Natural killer cell (primary cell): Measurements from ENCODE around the gene GPR3. TPM values are rescaled to one million over a fixed set of nuclear protein-coding genes. Genes with fewer than 3 reads are reported as not detected.

Experiments used
- ATAC-seq, 3 donors: fragments of 150-1000 bp in 2 of 3; fragments of 200-7000 bp in 1 of 3; cut with Tn5 transposase; 1 replicate in 1 of 3; 2 replicates in 2 of 3; pipeline ENCODE4 v1.10.0; 2021; ENCODE audit warnings: mild to moderate bottlenecking in 2 of 3, moderate library complexity in 2 of 3
- DNase-seq, 2 donors: peaks; one replicate each; pipeline versions ENCODE4 v3.0.0 to v3.0.0-alpha.2; 2013 to 2021; ENCODE audit warnings: mixed read lengths in 1 of 2
- H3K27ac ChIP-seq: one replicate; pipeline ENCODE4 v1.5.1; 2013; ENCODE audit warnings: mild to moderate bottlenecking, low read length
- H3K27me3 ChIP-seq: one replicate; pipeline ENCODE4 v1.6.1; 2013; ENCODE audit warnings: low read length; ENCODE audit not compliant: control insufficient read depth, insufficient read depth
- H3K36me3 ChIP-seq: one replicate; pipeline ENCODE4 v1.6.1; 2013; ENCODE audit warnings: low read length; ENCODE audit not compliant: control insufficient read depth, insufficient read depth
- H3K4me1 ChIP-seq: one replicate; pipeline ENCODE4 v1.6.1; 2013; ENCODE audit warnings: low read length; ENCODE audit not compliant: control insufficient read depth, insufficient read depth
- H3K4me3 ChIP-seq: one replicate; pipeline ENCODE4 v1.5.1; 2013; ENCODE audit warnings: low read length
- H3K9me3 ChIP-seq: one replicate; pipeline ENCODE4 v1.6.1; 2013; ENCODE audit warnings: low read length; ENCODE audit not compliant: control insufficient read depth, insufficient read depth
- H3K27ac Mint-ChIP-seq, 2 donors: one replicate each; pipeline ENCODE4 v1.8.0; 2022; ENCODE audit warnings: mild to moderate bottlenecking in 2 of 2, mixed read lengths in 2 of 2, moderate library complexity in 1 of 2
- H3K27me3 Mint-ChIP-seq, 2 donors: one replicate each; pipeline ENCODE4 v1.8.0; 2022; ENCODE audit warnings: low read depth in 2 of 2, mixed read lengths in 2 of 2
- H3K36me3 Mint-ChIP-seq: one replicate; pipeline ENCODE4 v1.8.0; 2022; ENCODE audit warnings: mixed read lengths
- H3K4me1 Mint-ChIP-seq, 2 donors: one replicate each; pipeline ENCODE4 v1.8.0; 2022; ENCODE audit warnings: mixed read lengths in 2 of 2
- H3K4me3 Mint-ChIP-seq: one replicate; pipeline ENCODE4 v1.8.0; 2022; ENCODE audit warnings: mild to moderate bottlenecking, moderate library complexity, mixed read lengths
- H3K9me3 Mint-ChIP-seq, 2 donors: one replicate each; pipeline ENCODE4 v1.8.0; 2022; ENCODE audit warnings: mixed read lengths in 2 of 2
- CTCF ChIP-seq: fragments of 200-600 bp; IDR thresholded peaks from one replicate; pipeline ENCODE4 v1.8.0; 2022; ENCODE audit warnings: antibody characterized with exemption
- WGBS: methylation state at CpG from one replicate; pipeline ENCODE4 v1.1.7; 2013; ENCODE audit warnings: missing lambda C conversion rate; ENCODE audit not compliant: insufficient coverage; 5-methylcytosine and 5-hydroxymethylcytosine counted together
- intact Hi-C: fragments of 100-400 bp; cut with micrococcal nuclease; formaldehyde crosslinking; loops from one replicate; pipeline ENCODE4 v1.14.2; 2022
- total RNA-seq, 4 donors: library from RNA; stranded (reverse); fragments of 120-200 nt in 1 of 4; gene quantifications; one replicate each; pipeline versions ENCODE4 v1.2.3 to v1.2.4, GENCODE V29; 2013 to 2022

The GPR3 gene
- total RNA-seq, 3 donors from 2014 or later (not counting 1 experiment from before 2014, with no cell fraction given): 0.39 to 0.87 (median 0.60) TPM

- H3K36me3 ChIP-seq: peaks cover 55% of the 10 kb centered on the region
- H3K4me3 ChIP-seq: no peak overlapping the region
- H3K4me1 ChIP-seq: peaks cover 20% of the 10 kb centered on the region
- no peaks in the 10 kb centered on the region for H3K9me3 ChIP-seq
- intact Hi-C loops: no loop called here
- Mint-ChIP-seq H3K9me3 (no peaks in the 10 kb centered on the region), H3K36me3 (no peaks in the 10 kb centered on the region), H3K4me1 (peaks cover 15% of the 10 kb centered on the region in 2 donors), H3K27me3 (no peaks in the 10 kb centered on the region), H3K27ac (no peak overlapping the region), H3K4me3 (no peak overlapping the region)
- WGBS: 96% methylated on average over 9 of the region's 9 CpGs
- no peak for ATAC-seq
- no peak for DNase-seq
- no peak overlapping the region for H3K27ac ChIP-seq
- no peak for TF ChIP-seq CTCF
- H3K27me3 ChIP-seq: no peaks in the 10 kb centered on the region
Measured at GRCh38 chr1:27408151-27408550, 15.7 kb downstream of the GPR3 start.

- 94% methylated on average over 11 of the region's 11 CpGs for WGBS
- Histone ChIP-seq H3K4me3 (no peak overlapping the region), H3K4me1 (peaks cover 7% of the 10 kb centered on the region), H3K27me3 (no peaks in the 10 kb centered on the region), H3K36me3 (peaks cover 70% of the 10 kb centered on the region), H3K9me3 (no peaks in the 10 kb centered on the region), H3K27ac (no peak overlapping the region)
- TF ChIP-seq CTCF: no peak
- no peak overlapping the region for H3K27ac Mint-ChIP-seq
- H3K27me3 Mint-ChIP-seq: no peaks in the 10 kb centered on the region
- intact Hi-C loops: no loop called here
- H3K9me3 Mint-ChIP-seq: no peaks in the 10 kb centered on the region
- H3K36me3 Mint-ChIP-seq: peaks cover 3% of the 10 kb centered on the region
- ATAC-seq: no peak
- no peak overlapping the region for H3K4me3 Mint-ChIP-seq
- DNase-seq: no peak
- peaks cover 0 to under 1% of the 10 kb centered on the region in 2 donors for H3K4me1 Mint-ChIP-seq
Measured at GRCh38 chr1:27409669-27410068, 17.2 kb downstream of the GPR3 start.

- H3K4me1 ChIP-seq: peaks cover 5% of the 10 kb centered on the region
- H3K9me3 Mint-ChIP-seq: no peaks in the 10 kb centered on the region
- H3K27me3 ChIP-seq: no peaks in the 10 kb centered on the region
- intact Hi-C loops: no loop called here
- no peak for TF ChIP-seq CTCF
- peaks cover 10% of the 10 kb centered on the region for H3K36me3 Mint-ChIP-seq
- no peak overlapping the region for H3K27ac ChIP-seq
- ATAC-seq (no peak), DNase-seq (no peak)
- no peak overlapping the region for H3K4me3 ChIP-seq
- peaks cover under 1% of the 10 kb centered on the region in 2 donors for H3K4me1 Mint-ChIP-seq
- no peaks in the 10 kb centered on the region for H3K9me3 ChIP-seq
- WGBS: 97% methylated on average over 2 of the region's 2 CpGs
- H3K27me3 Mint-ChIP-seq: no peaks in the 10 kb centered on the region
- no peak overlapping the region for H3K27ac Mint-ChIP-seq
- H3K4me3 Mint-ChIP-seq: no peak overlapping the region
- peaks cover 80% of the 10 kb centered on the region for H3K36me3 ChIP-seq
Measured at GRCh38 chr1:27410709-27411108, 18.3 kb downstream of the GPR3 start.

- Histone ChIP-seq H3K4me3 (no peak overlapping the region), H3K36me3 (peaks cover 89% of the 10 kb centered on the region), H3K9me3 (no peaks in the 10 kb centered on the region), H3K27ac (no peak overlapping the region), H3K4me1 (peaks cover 8% of the 10 kb centered on the region), H3K27me3 (no peaks in the 10 kb centered on the region)
- Mint-ChIP-seq H3K36me3 (peaks cover 10% of the 10 kb centered on the region), H3K27ac (no peak overlapping the region), H3K4me1 (peaks cover 16 to 18% of the 10 kb centered on the region in 2 donors), H3K4me3 (no peak overlapping the region), H3K27me3 (no peaks in the 10 kb centered on the region), H3K9me3 (no peaks in the 10 kb centered on the region)
- 100% methylated on average over 3 of the region's 4 CpGs for WGBS
- DNase-seq (no peak), ATAC-seq (no peak)
- no peak for TF ChIP-seq CTCF
- intact Hi-C loops: no loop called here
Measured at GRCh38 chr1:27412502-27412901, 20.1 kb downstream of the GPR3 start.
